HFF-Myc (cell line): ENCODE results near the gene PLA2G5.

Experiments used
- DNase-seq: peaks from one replicate; pipeline ENCODE4 v3.0.0-alpha.2; 2011; ENCODE audit warnings: low read depth; ENCODE audit errors: extremely low read depth
- H3K4me3 ChIP-seq: replicated peaks from 2 replicates; pipeline ENCODE4 v1.5.1; 2011; ENCODE audit warnings: low read depth, mild to moderate bottlenecking, control low read depth, low read length
- TF ChIP-seq, protein P1 (sequence below): IDR thresholded peaks from 2 replicates; pipeline ENCODE4 v1.5.1; 2012; ENCODE audit warnings: mild to moderate bottlenecking, low read depth, low read length, control low read depth; ENCODE audit errors: missing control alignments

PLA2G5 gene

DNA sequence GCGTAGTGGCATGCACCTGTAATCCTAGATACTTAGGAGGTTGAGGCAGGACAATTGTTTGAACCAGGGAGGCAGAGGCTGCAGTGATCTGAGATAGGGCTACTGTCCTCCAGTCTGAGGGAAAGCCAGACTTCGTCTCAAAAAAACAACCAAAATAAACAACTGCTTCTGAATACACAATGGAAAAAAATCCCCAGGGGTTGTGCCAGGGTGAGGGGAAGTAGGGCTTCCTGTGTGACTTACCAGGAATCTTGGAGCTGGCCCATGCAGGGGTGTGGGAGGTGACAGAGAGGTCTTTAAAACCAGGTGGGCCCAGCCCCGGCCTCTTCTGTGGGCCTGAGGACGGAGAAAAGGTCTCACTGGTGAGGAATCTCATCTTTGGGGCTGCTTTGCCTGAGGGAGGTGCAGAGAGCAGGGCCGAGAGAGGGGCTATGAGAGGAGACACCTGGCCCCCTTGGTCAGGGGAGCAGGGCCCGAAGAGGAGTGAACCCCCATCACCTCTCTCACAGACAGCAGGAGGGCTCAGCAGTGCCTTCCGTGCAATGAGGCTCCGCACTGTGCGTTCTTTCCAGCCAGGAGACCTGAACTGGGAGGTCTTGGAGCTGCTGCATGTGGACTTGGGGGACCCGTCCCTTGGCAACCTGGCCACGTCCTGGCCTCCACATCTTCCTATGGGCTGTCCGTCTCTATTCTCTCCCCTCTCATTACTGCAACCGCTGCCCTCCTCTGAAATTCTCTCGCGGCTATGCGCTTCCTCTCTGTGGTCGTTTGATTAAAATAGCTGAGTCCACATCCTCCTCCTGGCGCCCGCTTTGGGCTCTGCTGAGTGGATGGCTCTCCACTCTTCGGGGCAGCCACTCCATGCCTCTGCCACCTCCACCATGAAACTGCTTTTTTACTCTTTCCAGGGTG lies 10.7 kb downstream of the PLA2G5 start:
- no peak overlapping the region for H3K4me3 ChIP-seq
- DNase-seq, result no peak
- TF ChIP-seq, protein P1, sequence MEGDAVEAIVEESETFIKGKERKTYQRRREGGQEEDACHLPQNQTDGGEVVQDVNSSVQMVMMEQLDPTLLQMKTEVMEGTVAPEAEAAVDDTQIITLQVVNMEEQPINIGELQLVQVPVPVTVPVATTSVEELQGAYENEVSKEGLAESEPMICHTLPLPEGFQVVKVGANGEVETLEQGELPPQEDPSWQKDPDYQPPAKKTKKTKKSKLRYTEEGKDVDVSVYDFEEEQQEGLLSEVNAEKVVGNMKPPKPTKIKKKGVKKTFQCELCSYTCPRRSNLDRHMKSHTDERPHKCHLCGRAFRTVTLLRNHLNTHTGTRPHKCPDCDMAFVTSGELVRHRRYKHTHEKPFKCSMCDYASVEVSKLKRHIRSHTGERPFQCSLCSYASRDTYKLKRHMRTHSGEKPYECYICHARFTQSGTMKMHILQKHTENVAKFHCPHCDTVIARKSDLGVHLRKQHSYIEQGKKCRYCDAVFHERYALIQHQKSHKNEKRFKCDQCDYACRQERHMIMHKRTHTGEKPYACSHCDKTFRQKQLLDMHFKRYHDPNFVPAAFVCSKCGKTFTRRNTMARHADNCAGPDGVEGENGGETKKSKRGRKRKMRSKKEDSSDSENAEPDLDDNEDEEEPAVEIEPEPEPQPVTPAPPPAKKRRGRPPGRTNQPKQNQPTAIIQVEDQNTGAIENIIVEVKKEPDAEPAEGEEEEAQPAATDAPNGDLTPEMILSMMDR, result no peak

DNA sequence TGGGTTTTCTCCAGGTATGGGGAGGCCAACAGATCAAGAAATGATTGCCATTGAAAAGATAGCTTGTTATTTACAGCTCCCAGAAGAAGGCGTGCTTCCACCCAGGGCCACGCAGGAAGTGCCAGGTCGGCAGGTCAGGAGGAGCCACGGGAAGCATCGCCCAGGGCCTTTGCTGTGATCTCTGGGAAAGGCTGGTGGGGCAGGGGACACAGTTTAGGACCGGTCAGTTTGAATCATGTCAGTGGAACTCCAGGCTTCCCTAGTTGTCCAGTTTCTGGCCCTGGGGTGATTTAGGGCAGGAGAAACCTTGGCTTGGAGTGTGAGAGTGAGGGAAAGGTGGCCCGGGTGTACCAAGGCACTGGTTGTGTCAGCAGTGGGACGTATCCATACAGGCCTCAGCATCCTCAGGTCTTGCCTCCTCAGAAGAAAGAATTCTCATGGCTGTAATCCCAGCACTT lies 11.4 kb downstream of the PLA2G5 start:
- H3K4me3 ChIP-seq, result no peak overlapping the region
- no peak for DNase-seq
- TF ChIP-seq, protein P1, result no peak

DNA sequence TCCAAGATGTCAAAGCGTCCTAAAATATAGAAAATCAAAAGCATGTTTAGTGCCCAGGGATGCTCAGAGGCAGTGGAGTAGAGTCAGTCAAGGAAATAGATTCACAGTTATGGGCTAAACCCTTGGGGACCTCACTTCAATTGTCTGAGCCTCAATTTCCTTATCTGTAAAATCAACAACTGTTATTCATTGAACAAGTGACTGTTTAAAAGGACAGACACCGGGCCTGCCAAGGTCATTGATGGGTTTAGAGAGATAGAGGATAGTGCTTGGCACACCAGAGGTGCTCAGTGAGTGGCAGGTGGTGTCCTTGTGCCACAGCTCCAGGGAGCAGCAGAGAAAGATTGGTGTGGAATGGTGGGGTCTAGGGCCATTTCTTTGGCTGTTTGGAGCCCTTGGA lies 12.8 kb downstream of the PLA2G5 start:
- no peak overlapping the region for H3K4me3 ChIP-seq
- DNase-seq, result no peak
- TF ChIP-seq, protein P1, result no peak

DNA sequence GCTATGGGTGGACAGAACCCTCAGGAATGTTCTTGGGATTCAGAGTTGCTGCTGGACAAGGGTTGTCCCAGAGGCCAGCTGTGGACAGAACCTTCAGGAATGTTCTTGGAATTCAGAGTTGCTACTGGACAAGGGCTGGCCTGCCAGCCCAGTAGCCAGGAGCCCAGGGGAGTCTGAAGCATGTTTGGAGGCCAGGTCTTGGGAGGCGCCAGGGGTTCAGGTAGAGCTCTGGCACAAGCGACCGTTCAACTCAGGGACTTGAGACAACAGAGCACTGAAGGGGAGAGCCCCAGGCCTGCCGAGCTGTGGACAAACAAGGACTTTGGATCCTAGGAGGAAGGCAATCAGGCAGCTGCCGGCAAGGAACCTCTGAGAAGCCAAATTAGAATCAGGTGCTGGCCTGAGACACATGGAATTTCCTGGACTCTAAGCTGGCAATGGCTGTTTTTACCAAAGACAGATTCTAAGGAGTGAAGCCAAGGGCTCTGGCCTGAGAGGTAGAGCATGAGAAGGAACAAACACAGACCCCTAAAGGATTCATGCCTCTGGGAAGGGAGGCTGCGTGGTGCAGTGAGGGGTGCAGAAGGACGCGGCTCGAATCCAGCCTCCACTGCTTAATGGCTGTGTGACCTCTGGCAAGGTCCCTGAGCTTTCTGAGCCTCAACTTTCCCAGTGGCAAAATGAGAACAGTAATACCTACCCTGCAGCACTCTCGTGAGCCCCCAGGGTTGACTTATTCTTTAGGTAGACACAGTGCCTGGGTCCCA lies 13.4 kb downstream of the PLA2G5 start:
- no peak for DNase-seq
- no peak overlapping the region for H3K4me3 ChIP-seq
- TF ChIP-seq, protein P1, result no peak

DNA sequence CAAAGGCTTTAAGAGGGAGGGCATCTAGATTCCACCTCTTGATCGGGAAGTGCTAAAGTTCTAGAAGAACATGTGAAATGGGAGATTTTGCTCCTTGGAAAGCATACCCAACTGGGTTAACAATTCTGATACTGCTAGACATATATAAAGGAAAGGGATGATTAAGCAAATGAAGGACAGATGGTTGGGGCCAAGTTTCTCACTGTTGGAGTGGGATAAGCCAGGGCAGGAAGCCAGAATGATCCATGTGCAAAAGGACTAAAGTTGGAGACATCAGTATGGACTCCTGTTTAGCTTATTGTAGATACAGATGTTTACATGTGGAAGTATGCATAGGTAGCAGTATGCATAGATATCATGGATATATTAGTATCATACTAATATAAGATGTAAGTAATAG lies 16.8 kb downstream of the PLA2G5 start:
- H3K4me3 ChIP-seq, result no peak overlapping the region
- DNase-seq, result no peak
- TF ChIP-seq, protein P1, result no peak

DNA sequence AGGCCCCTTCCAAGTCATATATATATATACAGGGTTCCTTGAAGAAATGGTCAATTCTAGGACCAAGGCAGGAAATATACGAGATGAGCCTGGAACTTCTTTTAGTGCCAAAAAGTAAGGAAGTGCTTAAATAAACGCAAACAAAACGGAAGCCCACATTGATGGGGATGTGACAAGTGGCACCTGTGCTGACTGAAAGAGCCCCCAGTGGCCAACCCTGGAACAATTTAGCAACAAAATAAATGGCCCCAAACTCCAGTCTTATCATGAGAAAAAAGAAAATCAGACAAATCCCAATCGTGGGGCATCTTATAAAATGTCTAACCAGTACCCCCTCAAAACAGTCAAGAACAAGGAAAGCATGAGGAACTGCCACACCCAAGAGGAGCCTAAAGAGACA lies 17.7 kb downstream of the PLA2G5 start:
- DNase-seq, result no peak
- H3K4me3 ChIP-seq, result no peak overlapping the region
- TF ChIP-seq, protein P1, result no peak
